Liver (tissue), 3 donors: Measurements from ENCODE around the gene GALNT9.

Source experiments
- EGR1 ChIP-seq, 2 donors: IDR thresholded peaks; 2 replicates each; pipeline ENCODE4 v1.6.1; 2016 to 2018; ENCODE audit warnings: antibody characterized with exemption in 2 of 2, low read depth in 2 of 2
- GABPA ChIP-seq, 2 donors: IDR thresholded peaks in 1 of 2; conservative IDR thresholded peaks in 1 of 2; 2 replicates each; pipeline ENCODE4 v1.6.1; 2016; ENCODE audit warnings: antibody characterized with exemption in 2 of 2, mild to moderate bottlenecking in 1 of 2, moderate library complexity in 1 of 2
- RAD21 ChIP-seq, 2 donors: IDR thresholded peaks; 2 replicates each; pipeline ENCODE4 v1.6.1; 2016; ENCODE audit warnings: antibody characterized with exemption in 2 of 2, mild to moderate bottlenecking in 2 of 2
- RXRA ChIP-seq, 2 donors: IDR thresholded peaks; 2 replicates each; pipeline ENCODE4 v1.6.1; 2017 to 2018; ENCODE audit warnings: antibody characterized with exemption in 2 of 2, mild to moderate bottlenecking in 1 of 2
- SP1 ChIP-seq: IDR thresholded peaks from 2 replicates; pipeline ENCODE4 v1.6.1; 2018; ENCODE audit warnings: antibody characterized with exemption, mild to moderate bottlenecking
- TAF1 ChIP-seq: conservative IDR thresholded peaks from 2 replicates; pipeline ENCODE4 v1.6.1; 2016; ENCODE audit warnings: antibody characterized with exemption, mild to moderate bottlenecking
- TF ChIP-seq, protein P1 (sequence below): fragments of 150-350 bp; IDR thresholded peaks from 2 replicates; pipeline ENCODE4 v1.5.1; 2017; ENCODE audit warnings: improper control_type of control experiment, low read depth, low read length; ENCODE audit not compliant: missing input control
- TF ChIP-seq, protein P2 (sequence below): IDR thresholded peaks from 2 replicates; pipeline ENCODE4 v1.6.1; 2016; ENCODE audit warnings: antibody characterized with exemption
- TF ChIP-seq, protein P3 (sequence below): IDR thresholded peaks from 2 replicates; pipeline ENCODE4 v1.6.1; 2016; ENCODE audit warnings: antibody characterized with exemption
- TF ChIP-seq, protein P4 (sequence below): IDR thresholded peaks from 2 replicates; pipeline ENCODE4 v1.6.1; 2016; ENCODE audit warnings: antibody characterized with exemption, mild to moderate bottlenecking
- donor health status: healthy.
- donor health status: healthy.

DNA sequence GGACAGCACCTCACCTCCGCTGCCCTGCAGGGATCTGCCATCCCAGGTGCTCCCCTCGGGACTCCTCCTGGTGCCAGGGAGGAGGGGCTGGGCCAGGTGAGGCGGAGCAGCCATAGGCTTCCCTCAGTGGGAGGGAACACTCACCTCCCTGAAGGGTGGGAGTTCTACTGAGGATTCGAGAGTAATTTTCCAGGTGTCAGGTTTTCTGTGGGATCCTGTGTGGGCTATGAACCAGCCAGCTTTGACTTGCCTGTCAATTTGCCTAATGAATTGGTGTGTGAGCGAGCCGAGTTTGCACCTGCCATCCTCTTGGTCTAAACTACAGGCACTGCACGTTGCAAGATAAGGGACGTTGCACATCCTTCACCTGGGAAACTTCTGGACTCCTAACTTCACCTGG lies 134.8 kb downstream of the GALNT9 start:
- TF ChIP-seq, protein P1, sequence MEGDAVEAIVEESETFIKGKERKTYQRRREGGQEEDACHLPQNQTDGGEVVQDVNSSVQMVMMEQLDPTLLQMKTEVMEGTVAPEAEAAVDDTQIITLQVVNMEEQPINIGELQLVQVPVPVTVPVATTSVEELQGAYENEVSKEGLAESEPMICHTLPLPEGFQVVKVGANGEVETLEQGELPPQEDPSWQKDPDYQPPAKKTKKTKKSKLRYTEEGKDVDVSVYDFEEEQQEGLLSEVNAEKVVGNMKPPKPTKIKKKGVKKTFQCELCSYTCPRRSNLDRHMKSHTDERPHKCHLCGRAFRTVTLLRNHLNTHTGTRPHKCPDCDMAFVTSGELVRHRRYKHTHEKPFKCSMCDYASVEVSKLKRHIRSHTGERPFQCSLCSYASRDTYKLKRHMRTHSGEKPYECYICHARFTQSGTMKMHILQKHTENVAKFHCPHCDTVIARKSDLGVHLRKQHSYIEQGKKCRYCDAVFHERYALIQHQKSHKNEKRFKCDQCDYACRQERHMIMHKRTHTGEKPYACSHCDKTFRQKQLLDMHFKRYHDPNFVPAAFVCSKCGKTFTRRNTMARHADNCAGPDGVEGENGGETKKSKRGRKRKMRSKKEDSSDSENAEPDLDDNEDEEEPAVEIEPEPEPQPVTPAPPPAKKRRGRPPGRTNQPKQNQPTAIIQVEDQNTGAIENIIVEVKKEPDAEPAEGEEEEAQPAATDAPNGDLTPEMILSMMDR = no peak
- TF ChIP-seq EGR1 (IDR thresholded peaks at IDR 0.05; ENCODE audit: low read depth in 2 of 2) (no peak), RAD21 (IDR thresholded peaks at IDR 0.05) (no peak), RXRA (IDR thresholded peaks at IDR 0.05) (no peak), SP1 (no peak), GABPA (IDR thresholded peaks at IDR 0.05 in 1 of 2, conservative IDR thresholded peaks at IDR 0.05 in 1 of 2) (no peak), TAF1 (no peak)
- TF ChIP-seq, protein P2, sequence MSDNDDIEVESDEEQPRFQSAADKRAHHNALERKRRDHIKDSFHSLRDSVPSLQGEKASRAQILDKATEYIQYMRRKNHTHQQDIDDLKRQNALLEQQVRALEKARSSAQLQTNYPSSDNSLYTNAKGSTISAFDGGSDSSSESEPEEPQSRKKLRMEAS = no peak
- TF ChIP-seq, protein P3, sequence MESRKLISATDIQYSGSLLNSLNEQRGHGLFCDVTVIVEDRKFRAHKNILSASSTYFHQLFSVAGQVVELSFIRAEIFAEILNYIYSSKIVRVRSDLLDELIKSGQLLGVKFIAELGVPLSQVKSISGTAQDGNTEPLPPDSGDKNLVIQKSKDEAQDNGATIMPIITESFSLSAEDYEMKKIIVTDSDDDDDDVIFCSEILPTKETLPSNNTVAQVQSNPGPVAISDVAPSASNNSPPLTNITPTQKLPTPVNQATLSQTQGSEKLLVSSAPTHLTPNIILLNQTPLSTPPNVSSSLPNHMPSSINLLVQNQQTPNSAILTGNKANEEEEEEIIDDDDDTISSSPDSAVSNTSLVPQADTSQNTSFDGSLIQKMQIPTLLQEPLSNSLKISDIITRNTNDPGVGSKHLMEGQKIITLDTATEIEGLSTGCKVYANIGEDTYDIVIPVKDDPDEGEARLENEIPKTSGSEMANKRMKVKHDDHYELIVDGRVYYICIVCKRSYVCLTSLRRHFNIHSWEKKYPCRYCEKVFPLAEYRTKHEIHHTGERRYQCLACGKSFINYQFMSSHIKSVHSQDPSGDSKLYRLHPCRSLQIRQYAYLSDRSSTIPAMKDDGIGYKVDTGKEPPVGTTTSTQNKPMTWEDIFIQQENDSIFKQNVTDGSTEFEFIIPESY = no peak
- TF ChIP-seq, protein P4, sequence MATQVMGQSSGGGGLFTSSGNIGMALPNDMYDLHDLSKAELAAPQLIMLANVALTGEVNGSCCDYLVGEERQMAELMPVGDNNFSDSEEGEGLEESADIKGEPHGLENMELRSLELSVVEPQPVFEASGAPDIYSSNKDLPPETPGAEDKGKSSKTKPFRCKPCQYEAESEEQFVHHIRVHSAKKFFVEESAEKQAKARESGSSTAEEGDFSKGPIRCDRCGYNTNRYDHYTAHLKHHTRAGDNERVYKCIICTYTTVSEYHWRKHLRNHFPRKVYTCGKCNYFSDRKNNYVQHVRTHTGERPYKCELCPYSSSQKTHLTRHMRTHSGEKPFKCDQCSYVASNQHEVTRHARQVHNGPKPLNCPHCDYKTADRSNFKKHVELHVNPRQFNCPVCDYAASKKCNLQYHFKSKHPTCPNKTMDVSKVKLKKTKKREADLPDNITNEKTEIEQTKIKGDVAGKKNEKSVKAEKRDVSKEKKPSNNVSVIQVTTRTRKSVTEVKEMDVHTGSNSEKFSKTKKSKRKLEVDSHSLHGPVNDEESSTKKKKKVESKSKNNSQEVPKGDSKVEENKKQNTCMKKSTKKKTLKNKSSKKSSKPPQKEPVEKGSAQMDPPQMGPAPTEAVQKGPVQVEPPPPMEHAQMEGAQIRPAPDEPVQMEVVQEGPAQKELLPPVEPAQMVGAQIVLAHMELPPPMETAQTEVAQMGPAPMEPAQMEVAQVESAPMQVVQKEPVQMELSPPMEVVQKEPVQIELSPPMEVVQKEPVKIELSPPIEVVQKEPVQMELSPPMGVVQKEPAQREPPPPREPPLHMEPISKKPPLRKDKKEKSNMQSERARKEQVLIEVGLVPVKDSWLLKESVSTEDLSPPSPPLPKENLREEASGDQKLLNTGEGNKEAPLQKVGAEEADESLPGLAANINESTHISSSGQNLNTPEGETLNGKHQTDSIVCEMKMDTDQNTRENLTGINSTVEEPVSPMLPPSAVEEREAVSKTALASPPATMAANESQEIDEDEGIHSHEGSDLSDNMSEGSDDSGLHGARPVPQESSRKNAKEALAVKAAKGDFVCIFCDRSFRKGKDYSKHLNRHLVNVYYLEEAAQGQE = no peak
